GM12878 (cell line): ENCODE measurements around the gene FREM2.

Experiments used
- BCLAF1 ChIP-seq: fragments of 450-650 bp; IDR thresholded peaks from 2 replicates; pipeline ENCODE4 v1.6.1; 2017; ENCODE audit warnings: antibody characterized with exemption, mild to moderate bottlenecking, moderate library complexity
- CEBPB ChIP-seq, 2 experiments: fragments of 150-350 bp in 1 of 2; IDR thresholded peaks; 2 replicates each; pipeline ENCODE4 v1.6.1; 2012 to 2014; ENCODE audit warnings: low read depth in 2 of 2, low read length in 2 of 2, borderline replicate concordance in 1 of 2, inconsistent platforms in 1 of 2
- ZNF274 ChIP-seq: IDR thresholded peaks from one replicate; pipeline ENCODE4 v1.8.0; 2011; ENCODE audit not compliant: insufficient read length, insufficient read depth

- TF ChIP-seq CEBPB (IDR thresholded peaks at IDR 0.05; ENCODE audit: borderline replicate concordance in 1 of 2, low read depth in 2 of 2, low read length in 2 of 2) (no peak), ZNF274 (no peak), BCLAF1 (no peak)
These were observed 79.9 kb downstream of the FREM2 start for GRCh38 chr13:38766799-38767198.
